ENCODE results near the gene RORC. TPM values are rescaled to one million over a fixed set of nuclear protein-coding genes. Genes with fewer than 3 reads are reported as not detected.

The RORC gene
- total and polyA plus RNA-seq, 2 donors (not counting 1 experiment from before 2014, with no cell fraction given), result 0.17 TPM; not detected in 1

- Histone ChIP-seq H3K9ac (ENCODE audit: insufficient read depth, low read length) (no peak overlapping the region), H3K4me1 (ENCODE audit: control insufficient read depth, extremely low read depth, insufficient read depth, low read length) (no peaks in the 10 kb centered on the region), H2AFZ (ENCODE audit: low read length) (no peak overlapping the region), H3K36me3 (ENCODE audit: control insufficient read depth, insufficient read depth, low read length) (no peaks in the 10 kb centered on the region), H3K27me3 (ENCODE audit: control insufficient read depth, insufficient read depth, low read length) (peaks cover 15% of the 10 kb centered on the region), H3K79me2 (ENCODE audit: control insufficient read depth, insufficient read depth, low read length) (no peaks in the 10 kb centered on the region), H3K4me2 (ENCODE audit: extremely low read depth, insufficient read depth, low read length) (no peak overlapping the region), H3K27ac (ENCODE audit: insufficient read depth, low read length) (no peak overlapping the region), H3K9me3 (ENCODE audit: control insufficient read depth, insufficient read depth, low read depth, low read length) (no peaks in the 10 kb centered on the region), H3K4me3 (replicated peaks in 1 of 4; ENCODE audit: control extremely low read depth in 1 of 4, insufficient read depth in 1 of 4, low read depth in 3 of 4, low read length in 4 of 4) (no peak overlapping the region), H4K20me1 (ENCODE audit: control insufficient read depth, extremely low read depth, insufficient read depth, low read length) (no peaks in the 10 kb centered on the region)
- TF ChIP-seq EZH2 (IDR thresholded peaks at IDR 0.05; ENCODE audit: low read length, missing control alignments) (no peak), CTCF (conservative IDR thresholded peaks at IDR 0.05 in 1 of 2, IDR thresholded peaks at IDR 0.05 in 1 of 2; ENCODE audit: low read depth in 1 of 2, low read length in 2 of 2) (no peak)
- no peak for DNase-seq (ENCODE audit: low read depth in 2 of 2)
Measured at GRCh38 chr1:151820940-151821339, 10.7 kb downstream of the RORC start.

GRCh38 chr1:151819976-151820623 lies 11.5 kb downstream of the RORC start:
- H3K4me2 ChIP-seq (ENCODE audit: extremely low read depth, insufficient read depth, low read length), result no peak overlapping the region
- no peak overlapping the region for H3K9ac ChIP-seq (ENCODE audit: insufficient read depth, low read length)
- no peaks in the 10 kb centered on the region for H3K4me1 ChIP-seq (ENCODE audit: control insufficient read depth, extremely low read depth, insufficient read depth, low read length)
- no peaks in the 10 kb centered on the region for H4K20me1 ChIP-seq (ENCODE audit: control insufficient read depth, extremely low read depth, insufficient read depth, low read length)
- no peaks in the 10 kb centered on the region for H3K36me3 ChIP-seq (ENCODE audit: control insufficient read depth, insufficient read depth, low read length)
- H2AFZ ChIP-seq (ENCODE audit: low read length), result no peak overlapping the region
- peaks cover 14% of the 10 kb centered on the region for H3K27me3 ChIP-seq (ENCODE audit: control insufficient read depth, insufficient read depth, low read length)
- no peak overlapping the region for H3K4me3 ChIP-seq (replicated peaks in 1 of 4; ENCODE audit: control extremely low read depth in 1 of 4, insufficient read depth in 1 of 4, low read depth in 3 of 4, low read length in 4 of 4)
- no peaks in the 10 kb centered on the region for H3K79me2 ChIP-seq (ENCODE audit: control insufficient read depth, insufficient read depth, low read length)
- H3K9me3 ChIP-seq (ENCODE audit: control insufficient read depth, insufficient read depth, low read depth, low read length), result no peaks in the 10 kb centered on the region
- TF ChIP-seq EZH2 (IDR thresholded peaks at IDR 0.05; ENCODE audit: low read length, missing control alignments) (no peak), CTCF (conservative IDR thresholded peaks at IDR 0.05 in 1 of 2, IDR thresholded peaks at IDR 0.05 in 1 of 2; ENCODE audit: low read depth in 1 of 2, low read length in 2 of 2) (no peak)
- DNase-seq (ENCODE audit: low read depth in 2 of 2), result no peak
- no peak overlapping the region for H3K27ac ChIP-seq (ENCODE audit: insufficient read depth, low read length)

- H4K20me1 ChIP-seq (ENCODE audit: control insufficient read depth, extremely low read depth, insufficient read depth, low read length), result no peaks in the 10 kb centered on the region
- H3K9me3 ChIP-seq (ENCODE audit: control insufficient read depth, insufficient read depth, low read depth, low read length), result no peaks in the 10 kb centered on the region
- H3K4me3 ChIP-seq (replicated peaks in 1 of 4; ENCODE audit: control extremely low read depth in 1 of 4, insufficient read depth in 1 of 4, low read depth in 3 of 4, low read length in 4 of 4), result no peak overlapping the region
- TF ChIP-seq CTCF (conservative IDR thresholded peaks at IDR 0.05 in 1 of 2, IDR thresholded peaks at IDR 0.05 in 1 of 2; ENCODE audit: low read depth in 1 of 2, low read length in 2 of 2), result no peak
- no peak for TF ChIP-seq EZH2 (IDR thresholded peaks at IDR 0.05; ENCODE audit: low read length, missing control alignments)
- H3K9ac ChIP-seq (ENCODE audit: insufficient read depth, low read length), result no peak overlapping the region
- no peaks in the 10 kb centered on the region for H3K4me1 ChIP-seq (ENCODE audit: control insufficient read depth, extremely low read depth, insufficient read depth, low read length)
- peaks cover 17% of the 10 kb centered on the region for H3K27me3 ChIP-seq (ENCODE audit: control insufficient read depth, insufficient read depth, low read length)
- no peak overlapping the region for H2AFZ ChIP-seq (ENCODE audit: low read length)
- H3K79me2 ChIP-seq (ENCODE audit: control insufficient read depth, insufficient read depth, low read length), result no peaks in the 10 kb centered on the region
- H3K36me3 ChIP-seq (ENCODE audit: control insufficient read depth, insufficient read depth, low read length), result no peaks in the 10 kb centered on the region
- H3K4me2 ChIP-seq (ENCODE audit: extremely low read depth, insufficient read depth, low read length), result no peak overlapping the region
- DNase-seq (ENCODE audit: low read depth in 2 of 2), result no peak
- H3K27ac ChIP-seq (ENCODE audit: insufficient read depth, low read length), result no peak overlapping the region
Measured at GRCh38 chr1:151819227-151819835, 12.3 kb downstream of the RORC start.

All from fibroblast of lung (primary cell).